DND-41 (cell line): Measurements from ENCODE around the gene CTNNA3.

Source experiments
- CTCF ChIP-seq: IDR thresholded peaks from 2 replicates; pipeline ENCODE4 v1.5.1; 2012; ENCODE audit warnings: borderline replicate concordance, low read length, moderate library complexity, mild to moderate bottlenecking; ENCODE audit not compliant: poor library complexity, severe bottlenecking; ENCODE audit errors: extremely low read depth
- EZH2 ChIP-seq: IDR thresholded peaks from 3 replicates; pipeline ENCODE4 v1.6.1; 2012; ENCODE audit warnings: borderline replicate concordance, low read depth, mild to moderate bottlenecking, moderate library complexity, low read length, inconsistent platforms; ENCODE audit not compliant: severe bottlenecking

- TF ChIP-seq CTCF, result no peak
- TF ChIP-seq EZH2, result no peak
Observed at GRCh38 chr10:66167816-66168215, 1528.2 kb downstream of the CTNNA3 start.
